Measurements from ENCODE around the gene CHRNA4.

Gene CHRNA4

DNA sequence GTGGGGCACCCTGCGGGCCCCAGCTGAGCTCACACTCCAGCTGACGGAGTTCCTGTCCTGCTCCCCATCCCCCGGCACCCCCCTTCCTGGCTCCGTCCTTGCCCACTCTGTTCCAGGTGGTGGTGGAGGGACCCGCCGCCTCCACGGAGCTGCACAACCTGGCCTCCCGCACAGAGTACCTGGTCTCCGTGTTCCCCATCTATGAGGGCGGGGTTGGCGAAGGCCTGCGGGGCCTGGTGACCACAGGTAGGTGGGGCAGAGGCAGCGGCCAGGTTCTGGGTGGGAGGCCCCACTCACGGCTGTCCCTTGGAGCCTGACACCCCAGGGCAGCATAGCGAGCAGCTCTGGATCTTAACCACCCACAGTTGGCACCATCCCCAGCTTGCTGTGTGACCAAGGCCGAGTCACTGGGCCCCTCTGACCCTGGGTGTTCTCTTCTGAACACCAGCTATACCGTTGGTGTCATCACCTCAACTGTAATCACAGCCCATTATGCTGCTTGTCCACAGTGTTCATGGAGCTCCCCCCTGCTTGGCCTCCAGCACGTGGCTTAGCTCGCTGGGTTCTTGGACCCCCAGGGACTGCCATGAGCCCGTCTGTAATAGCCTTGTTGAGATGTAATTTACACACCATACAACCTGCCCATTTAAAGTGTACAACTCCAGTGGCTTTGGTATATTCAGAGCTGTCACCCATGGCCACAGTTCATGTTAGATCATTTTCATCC lies 50.7 kb downstream of the CHRNA4 start:
- Histone ChIP-seq H3K79me2 (ENCODE audit: insufficient read depth, low read depth) (no peaks in the 10 kb centered on the region), H3K9ac (no peak overlapping the region), H4K20me1 (ENCODE audit: insufficient read depth) (no peaks in the 10 kb centered on the region), H2AFZ (ENCODE audit: low read depth) (no peak overlapping the region), H3K36me3 (ENCODE audit: insufficient read depth) (no peaks in the 10 kb centered on the region), H3K27me3 (ENCODE audit: insufficient read depth, low read depth) (peaks cover 93% of the 10 kb centered on the region), H3K4me3 (IDR thresholded peaks at IDR 0.05; ENCODE audit: insufficient read depth, low read depth, low read length) (no peak overlapping the region), H3K27ac (no peak overlapping the region), H3K4me2 (no peak overlapping the region), H3K4me1 (ENCODE audit: low read depth, poor library complexity, severe bottlenecking) (peaks cover 7% of the 10 kb centered on the region)
- TF ChIP-seq, protein P1, sequence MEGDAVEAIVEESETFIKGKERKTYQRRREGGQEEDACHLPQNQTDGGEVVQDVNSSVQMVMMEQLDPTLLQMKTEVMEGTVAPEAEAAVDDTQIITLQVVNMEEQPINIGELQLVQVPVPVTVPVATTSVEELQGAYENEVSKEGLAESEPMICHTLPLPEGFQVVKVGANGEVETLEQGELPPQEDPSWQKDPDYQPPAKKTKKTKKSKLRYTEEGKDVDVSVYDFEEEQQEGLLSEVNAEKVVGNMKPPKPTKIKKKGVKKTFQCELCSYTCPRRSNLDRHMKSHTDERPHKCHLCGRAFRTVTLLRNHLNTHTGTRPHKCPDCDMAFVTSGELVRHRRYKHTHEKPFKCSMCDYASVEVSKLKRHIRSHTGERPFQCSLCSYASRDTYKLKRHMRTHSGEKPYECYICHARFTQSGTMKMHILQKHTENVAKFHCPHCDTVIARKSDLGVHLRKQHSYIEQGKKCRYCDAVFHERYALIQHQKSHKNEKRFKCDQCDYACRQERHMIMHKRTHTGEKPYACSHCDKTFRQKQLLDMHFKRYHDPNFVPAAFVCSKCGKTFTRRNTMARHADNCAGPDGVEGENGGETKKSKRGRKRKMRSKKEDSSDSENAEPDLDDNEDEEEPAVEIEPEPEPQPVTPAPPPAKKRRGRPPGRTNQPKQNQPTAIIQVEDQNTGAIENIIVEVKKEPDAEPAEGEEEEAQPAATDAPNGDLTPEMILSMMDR (conservative IDR thresholded peaks at IDR 0.05; ENCODE audit: low read depth, low read length), result no peak

GRCh38 chr20:63309261-63310071 lies 51.7 kb downstream of the CHRNA4 start:
- no peaks in the 10 kb centered on the region for H3K79me2 ChIP-seq (ENCODE audit: insufficient read depth, low read depth)
- H2AFZ ChIP-seq (ENCODE audit: low read depth), result no peak overlapping the region
- no peaks in the 10 kb centered on the region for H3K36me3 ChIP-seq (ENCODE audit: insufficient read depth)
- H3K4me3 ChIP-seq (IDR thresholded peaks at IDR 0.05; ENCODE audit: insufficient read depth, low read depth, low read length), result no peak overlapping the region
- no peak overlapping the region for H3K4me2 ChIP-seq
- TF ChIP-seq, protein P1 (conservative IDR thresholded peaks at IDR 0.05; ENCODE audit: low read depth, low read length), result peak; percentile 78
- H3K9ac ChIP-seq, result no peak overlapping the region
- peaks cover 7% of the 10 kb centered on the region for H3K4me1 ChIP-seq (ENCODE audit: low read depth, poor library complexity, severe bottlenecking)
- no peak overlapping the region for H3K27ac ChIP-seq
- peaks cover 95% of the 10 kb centered on the region for H3K27me3 ChIP-seq (ENCODE audit: insufficient read depth, low read depth)
- no peaks in the 10 kb centered on the region for H4K20me1 ChIP-seq (ENCODE audit: insufficient read depth)

DNA sequence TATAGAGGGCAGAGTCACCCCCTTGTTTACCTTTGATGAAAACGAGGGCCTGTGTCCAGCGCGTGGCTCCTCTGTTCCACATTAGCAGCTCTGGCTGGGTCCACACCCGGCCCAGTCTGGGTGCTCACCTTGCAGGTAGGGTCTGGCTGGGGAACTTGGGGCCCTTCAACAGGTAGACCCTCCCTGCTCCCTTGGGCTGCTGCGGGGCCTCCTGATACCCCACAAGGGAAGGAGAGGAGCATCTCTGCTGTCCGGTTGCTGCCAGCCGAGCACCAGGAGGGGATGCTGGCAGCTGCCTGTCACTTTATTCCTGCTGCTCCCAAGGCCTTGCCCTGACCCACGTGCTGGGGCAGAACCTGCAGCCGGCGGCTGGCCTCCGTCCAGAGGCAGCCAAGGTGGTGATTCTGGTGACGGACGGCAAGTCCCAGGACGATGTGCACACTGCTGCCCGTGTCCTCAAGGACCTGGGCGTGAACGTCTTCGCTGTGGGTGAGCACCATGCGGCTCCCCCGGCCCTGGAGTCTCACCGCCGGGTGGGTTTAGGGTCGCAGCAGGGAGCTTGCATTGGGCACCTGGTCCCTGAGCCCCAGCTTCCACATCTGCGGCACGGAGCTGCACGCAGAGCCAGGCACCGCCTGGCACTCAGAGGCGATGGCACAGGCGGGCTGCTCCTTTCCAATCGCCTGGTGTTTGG lies 52.8 kb downstream of the CHRNA4 start:
- H4K20me1 ChIP-seq (ENCODE audit: insufficient read depth), result no peaks in the 10 kb centered on the region
- peaks cover 7% of the 10 kb centered on the region for H3K4me1 ChIP-seq (ENCODE audit: low read depth, poor library complexity, severe bottlenecking)
- H3K27me3 ChIP-seq (ENCODE audit: insufficient read depth, low read depth), result peaks cover 86% of the 10 kb centered on the region
- no peak overlapping the region for H3K4me2 ChIP-seq
- TF ChIP-seq, protein P1 (conservative IDR thresholded peaks at IDR 0.05; ENCODE audit: low read depth, low read length), result no peak
- H3K9ac ChIP-seq, result no peak overlapping the region
- H3K79me2 ChIP-seq (ENCODE audit: insufficient read depth, low read depth), result no peaks in the 10 kb centered on the region
- no peak overlapping the region for H2AFZ ChIP-seq (ENCODE audit: low read depth)
- H3K4me3 ChIP-seq (IDR thresholded peaks at IDR 0.05; ENCODE audit: insufficient read depth, low read depth, low read length), result no peak overlapping the region
- no peak overlapping the region for H3K27ac ChIP-seq
- no peaks in the 10 kb centered on the region for H3K36me3 ChIP-seq (ENCODE audit: insufficient read depth)

GRCh38 chr20:63307538-63308217 lies 53.5 kb downstream of the CHRNA4 start:
- no peak overlapping the region for H3K27ac ChIP-seq
- peaks cover 81% of the 10 kb centered on the region for H3K27me3 ChIP-seq (ENCODE audit: insufficient read depth, low read depth)
- H3K4me3 ChIP-seq (IDR thresholded peaks at IDR 0.05; ENCODE audit: insufficient read depth, low read depth, low read length), result no peak overlapping the region
- H3K4me2 ChIP-seq, result no peak overlapping the region
- H3K9ac ChIP-seq, result no peak overlapping the region
- H3K4me1 ChIP-seq (ENCODE audit: low read depth, poor library complexity, severe bottlenecking), result peaks cover 7% of the 10 kb centered on the region
- no peaks in the 10 kb centered on the region for H4K20me1 ChIP-seq (ENCODE audit: insufficient read depth)
- TF ChIP-seq, protein P1 (conservative IDR thresholded peaks at IDR 0.05; ENCODE audit: low read depth, low read length), result no peak
- no peaks in the 10 kb centered on the region for H3K36me3 ChIP-seq (ENCODE audit: insufficient read depth)
- H2AFZ ChIP-seq (ENCODE audit: low read depth), result no peak overlapping the region
- H3K79me2 ChIP-seq (ENCODE audit: insufficient read depth, low read depth), result no peaks in the 10 kb centered on the region
